Loucy (cell line): ENCODE data around the gene VCAN.

Source experiments
- CTCF ChIP-seq: fragments of 200-600 bp; sonication (generic); conservative IDR thresholded peaks from 2 replicates; pipeline ENCODE4 v1.5.1; 2014; ENCODE audit warnings: mild to moderate bottlenecking, antibody characterized with exemption, low read length
- EZH2phosphoT487 ChIP-seq: fragments of 200-600 bp; IDR thresholded peaks from 2 replicates; pipeline ENCODE4 v1.6.1; 2018; ENCODE audit warnings: antibody characterized with exemption, mild to moderate bottlenecking, moderate library complexity, borderline replicate concordance

- TF ChIP-seq CTCF = no peak
- TF ChIP-seq EZH2phosphoT487 = no peak
These were observed 84.6 kb downstream of the VCAN start for GRCh38 chr5:83556190-83556589.
